HG03460 (cell line): ENCODE measurements around the gene ANKS1B.
"Not testable (repeated sequence)": the region's sequence is repeated elsewhere in the genome, so short reads cannot be mapped to it uniquely, and the experiment has no call there.

ENCODE experiments used
- ATAC-seq: cut with Tn5 transposase; IDR thresholded peaks from one replicate; pipeline ENCODE4 v1.9.1; 2021; ENCODE audit not compliant: unreplicated experiment

The ANKS1B gene

GRCh38 chr12:99034201-99034600 lies 950.5 kb downstream of the ANKS1B start:
- ATAC-seq = not testable (repeated sequence)

DNA sequence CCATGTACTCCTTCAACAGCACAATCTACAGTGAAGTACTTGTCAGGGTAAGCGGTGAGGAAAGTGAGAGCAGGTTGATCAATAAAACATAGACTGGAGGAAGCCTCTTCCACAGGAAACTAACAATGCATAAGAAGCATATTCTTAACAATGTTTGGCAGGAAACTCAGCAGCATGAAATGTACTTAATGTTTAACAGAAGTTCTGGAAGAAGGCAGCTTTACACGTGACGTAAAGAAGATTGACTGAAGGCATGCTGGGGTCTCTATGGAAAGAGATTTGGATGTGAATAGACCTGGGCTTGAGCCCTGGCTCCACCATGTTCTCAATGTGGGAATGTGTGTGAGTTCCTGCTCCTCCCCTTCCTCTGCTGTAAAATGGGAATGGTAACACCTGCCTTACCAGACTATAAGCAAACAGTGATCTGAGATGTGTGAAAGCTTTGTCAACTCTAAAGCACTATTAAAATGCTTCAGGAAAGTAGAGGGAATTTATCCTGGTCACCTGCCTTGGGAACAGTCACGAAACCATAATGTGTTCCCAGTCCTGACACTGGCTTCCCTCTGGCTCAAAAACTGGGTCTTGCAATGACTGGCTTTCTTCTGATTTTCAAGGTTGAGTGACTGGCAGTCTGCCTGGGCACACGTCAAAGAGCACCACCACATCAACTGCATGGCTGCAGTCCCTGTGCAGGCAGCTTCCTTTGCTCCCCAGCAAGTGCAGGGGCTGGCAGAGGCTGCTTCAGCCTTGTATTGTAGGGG lies 955.0 kb downstream of the ANKS1B start:
- ATAC-seq = no peak

DNA sequence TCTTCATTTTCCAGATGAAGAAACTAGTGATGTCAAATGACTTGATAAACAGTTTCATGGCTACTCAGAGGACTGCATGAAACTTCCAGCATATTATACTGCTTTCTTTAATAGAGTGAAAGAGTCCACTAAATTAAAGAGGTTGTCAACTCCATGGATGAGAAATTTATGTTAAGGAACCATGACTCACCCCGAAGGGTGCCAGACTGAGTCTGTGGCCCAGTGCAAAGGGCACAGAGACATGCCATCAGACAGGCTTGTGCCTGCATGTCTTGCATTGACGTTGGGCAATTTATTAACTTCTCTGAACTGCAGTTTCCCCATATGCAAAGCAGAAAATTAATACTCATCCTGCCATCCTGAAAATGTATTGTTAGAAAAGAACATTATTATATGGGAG lies 957.3 kb downstream of the ANKS1B start:
- no peak for ATAC-seq

- no peak for ATAC-seq
Measured at GRCh38 chr12:99027055-99027393, 957.7 kb downstream of the ANKS1B start.

DNA sequence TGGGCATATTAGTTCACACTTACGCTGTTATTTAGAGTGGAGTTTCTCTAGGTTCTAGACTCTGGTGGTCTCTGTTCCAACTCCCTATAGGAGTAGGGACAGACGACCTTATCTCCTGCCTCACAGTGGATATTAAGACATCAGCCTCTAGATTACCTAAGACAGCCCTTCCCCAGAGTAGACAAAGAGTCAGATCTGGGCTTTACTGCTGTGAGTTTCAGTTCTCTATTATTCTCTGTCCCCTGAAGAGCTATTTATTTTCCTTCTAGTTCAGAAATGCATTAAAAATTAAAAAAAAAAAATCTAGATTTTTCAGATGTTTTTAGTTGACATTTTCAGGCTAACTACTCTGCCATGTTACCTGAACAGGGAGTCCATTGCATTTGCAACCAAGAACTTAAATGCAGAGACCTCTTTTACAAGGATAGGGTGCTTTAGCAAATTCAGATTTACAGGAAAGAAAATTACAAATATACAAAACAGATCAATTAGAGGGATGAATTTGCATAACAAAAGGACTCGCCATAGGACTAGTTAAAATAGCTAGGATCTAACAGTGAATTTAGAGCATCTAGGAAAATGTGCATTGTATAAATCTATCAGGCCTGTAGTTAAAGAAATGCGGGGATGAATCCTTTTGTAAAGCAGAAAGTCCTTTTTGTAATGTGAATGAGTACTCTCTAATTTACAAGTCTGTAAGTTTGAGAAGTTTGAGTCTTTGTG lies 958.2 kb downstream of the ANKS1B start:
- ATAC-seq = no peak

GRCh38 chr12:99024870-99025269 lies 959.9 kb downstream of the ANKS1B start:
- no peak for ATAC-seq

DNA sequence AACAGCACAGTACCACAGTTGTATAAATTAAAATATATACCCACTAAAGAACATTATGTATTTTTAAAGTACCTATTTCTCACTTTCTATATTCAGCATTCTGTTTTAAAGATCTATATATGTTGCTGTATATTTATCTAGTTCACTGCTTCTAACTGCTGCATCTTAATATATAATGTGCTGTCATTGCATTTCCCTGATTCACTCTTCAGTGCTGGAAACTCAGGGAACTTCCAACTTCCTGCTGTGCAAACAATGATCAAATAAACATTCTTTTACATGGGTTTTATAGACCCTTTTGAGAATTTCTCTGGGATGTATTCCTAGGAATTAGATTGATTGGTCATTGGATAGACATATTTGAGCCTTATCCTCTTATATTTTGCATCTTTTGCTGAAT lies 960.5 kb downstream of the ANKS1B start:
- no peak for ATAC-seq

DNA sequence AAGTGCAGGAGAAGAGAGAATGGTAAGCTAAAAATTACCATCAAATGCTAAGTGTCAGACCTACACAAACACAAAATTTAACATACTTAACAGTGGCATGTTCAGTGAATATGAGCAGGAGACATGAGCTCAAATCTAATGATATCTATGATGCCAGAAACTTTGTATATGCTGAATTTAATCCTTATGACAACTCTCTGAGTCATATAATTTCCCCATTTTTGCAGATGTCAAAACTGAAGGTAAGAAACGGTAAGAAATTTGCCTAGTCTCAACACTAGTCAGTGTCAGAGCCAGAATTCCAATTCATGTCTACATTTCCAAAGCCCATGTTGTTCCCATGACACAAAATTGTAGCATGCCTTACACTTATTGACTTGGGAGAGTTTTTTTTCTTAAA lies 963.9 kb downstream of the ANKS1B start:
- no peak for ATAC-seq

GRCh38 chr12:99019798-99020197 lies 964.9 kb downstream of the ANKS1B start:
- no peak for ATAC-seq

GRCh38 chr12:99017971-99018370 lies 966.8 kb downstream of the ANKS1B start:
- no peak for ATAC-seq

DNA sequence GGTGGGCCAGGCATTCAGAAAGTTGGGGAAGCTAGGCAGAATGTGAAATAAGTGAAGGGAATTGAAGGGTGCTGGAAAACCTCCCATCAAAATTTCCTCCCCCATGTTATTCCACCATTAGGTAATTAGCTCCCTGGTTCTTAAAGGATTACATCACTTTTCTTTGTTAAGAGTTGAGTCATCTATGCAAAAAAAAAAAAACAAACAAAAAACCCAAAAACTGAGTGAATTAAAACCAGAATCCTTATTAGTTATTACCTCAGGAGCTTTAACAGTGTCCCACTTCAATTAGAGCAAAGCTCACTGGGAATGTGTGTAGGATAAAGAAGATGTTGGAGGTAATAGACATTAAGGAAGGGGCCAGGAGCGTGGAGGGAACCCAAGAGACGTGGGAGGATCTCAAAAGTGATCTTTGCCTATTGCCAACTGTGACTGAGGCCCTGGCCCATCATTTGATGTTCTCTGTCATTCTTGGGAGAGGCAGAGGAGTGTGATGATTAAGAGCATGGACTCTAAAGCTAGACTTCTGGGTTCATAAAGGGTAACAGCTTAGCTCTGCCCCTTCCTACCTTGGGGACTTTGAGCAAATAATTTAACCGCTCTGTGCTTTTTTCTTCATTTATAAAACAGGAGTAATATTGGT lies 975.0 kb downstream of the ANKS1B start:
- ATAC-seq = no peak

DNA sequence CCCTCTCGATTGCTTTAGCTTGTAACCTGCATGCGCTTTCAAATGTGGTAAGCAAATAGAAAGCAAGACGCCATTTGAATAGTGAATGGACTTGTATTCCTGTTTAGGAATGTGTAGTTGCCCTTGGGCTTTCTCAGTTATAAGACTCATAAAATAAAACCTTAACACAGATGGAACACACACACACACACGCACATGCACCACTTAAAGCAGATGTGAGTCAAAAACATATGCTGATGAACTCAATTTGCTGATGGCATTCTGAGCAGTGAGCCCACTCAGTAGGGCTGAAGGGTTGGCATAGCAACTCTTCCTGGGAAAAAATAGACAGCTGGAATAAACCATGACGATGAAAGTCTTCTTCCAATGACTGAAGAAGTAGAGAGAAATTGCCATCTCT lies 979.1 kb downstream of the ANKS1B start:
- ATAC-seq = no peak

DNA sequence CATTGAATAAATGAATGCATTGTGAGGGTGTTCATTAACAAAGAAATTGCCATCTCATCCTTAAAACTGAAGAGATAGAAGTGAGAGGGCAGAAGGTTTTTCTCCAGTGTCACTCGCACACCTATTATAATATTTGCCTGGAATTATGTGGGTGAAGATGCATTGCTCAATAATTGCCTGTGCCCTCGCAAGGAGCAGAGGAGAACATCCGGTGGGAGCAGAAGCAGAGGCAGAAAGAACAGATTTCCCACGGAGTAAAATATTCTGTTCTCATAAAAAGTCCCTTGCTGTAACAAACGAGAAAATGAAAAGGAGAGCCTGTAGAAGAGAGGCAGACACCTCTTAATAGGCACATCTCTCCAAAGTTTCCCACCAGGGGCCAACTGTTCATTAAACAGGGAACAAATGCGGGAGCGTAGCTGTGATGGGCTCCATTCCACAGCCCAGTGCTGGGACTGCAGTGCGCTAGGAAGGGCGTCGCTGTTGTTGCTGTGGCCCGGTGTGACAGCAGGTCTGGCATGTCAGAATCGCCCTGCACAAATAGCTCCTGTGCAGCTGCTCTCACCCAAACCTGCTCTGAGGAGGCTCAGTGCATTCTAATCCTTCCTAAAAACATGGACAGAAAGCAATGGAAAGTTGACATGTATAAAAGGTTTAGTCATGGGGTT lies 979.8 kb downstream of the ANKS1B start:
- no peak for ATAC-seq

DNA sequence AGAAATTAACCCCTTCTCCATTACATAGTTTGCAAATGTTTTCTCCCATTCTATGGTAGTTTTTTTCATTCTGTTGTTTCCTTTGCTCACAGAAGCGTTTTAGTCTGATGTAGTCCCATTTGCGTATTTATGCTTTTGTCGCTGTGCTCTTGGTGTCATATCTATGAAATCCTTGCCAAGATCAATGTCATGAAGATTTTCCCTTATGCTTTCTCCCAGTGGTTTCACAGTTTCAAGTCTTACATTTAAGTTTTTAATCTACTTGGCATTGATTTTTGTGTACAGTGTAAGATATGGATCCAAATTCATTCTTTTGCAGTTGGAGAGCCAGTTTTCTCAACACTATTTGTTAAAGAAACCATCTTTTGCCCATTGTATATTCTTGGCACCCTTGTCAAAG lies 982.0 kb downstream of the ANKS1B start:
- ATAC-seq = no peak

- no peak for ATAC-seq
Measured at GRCh38 chr12:99002156-99002555, 982.6 kb downstream of the ANKS1B start.

GRCh38 chr12:98999559-98999958 lies 985.2 kb downstream of the ANKS1B start:
- ATAC-seq = no peak

DNA sequence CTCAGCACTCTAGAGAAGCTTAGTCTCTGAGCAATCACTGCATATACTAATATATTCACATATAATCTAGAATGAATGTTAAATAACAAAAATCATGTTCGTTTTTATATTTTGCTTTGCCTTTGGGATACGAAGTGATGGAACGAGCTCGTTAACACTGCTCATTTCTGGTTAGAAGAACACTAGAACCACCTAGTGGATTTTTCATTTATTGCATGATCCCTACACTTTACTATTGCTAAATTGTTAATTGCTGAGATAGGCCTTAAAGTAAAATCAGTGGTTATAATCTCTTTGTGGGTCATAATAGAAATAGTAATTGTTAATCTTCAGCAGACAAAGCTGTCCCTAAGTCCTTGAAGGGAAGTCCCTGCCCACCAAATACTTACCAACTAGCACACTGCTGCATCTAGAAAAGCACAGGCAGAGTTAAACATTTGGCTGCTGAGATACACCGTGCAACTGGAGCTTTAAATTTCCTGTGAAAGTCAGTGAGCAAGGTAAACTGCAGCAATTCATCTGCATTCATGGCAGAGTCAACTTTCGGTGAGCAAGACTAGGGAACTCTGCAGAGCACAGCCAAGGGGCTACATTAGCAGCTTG lies 985.9 kb downstream of the ANKS1B start:
- peak; percentile 88 for ATAC-seq

DNA sequence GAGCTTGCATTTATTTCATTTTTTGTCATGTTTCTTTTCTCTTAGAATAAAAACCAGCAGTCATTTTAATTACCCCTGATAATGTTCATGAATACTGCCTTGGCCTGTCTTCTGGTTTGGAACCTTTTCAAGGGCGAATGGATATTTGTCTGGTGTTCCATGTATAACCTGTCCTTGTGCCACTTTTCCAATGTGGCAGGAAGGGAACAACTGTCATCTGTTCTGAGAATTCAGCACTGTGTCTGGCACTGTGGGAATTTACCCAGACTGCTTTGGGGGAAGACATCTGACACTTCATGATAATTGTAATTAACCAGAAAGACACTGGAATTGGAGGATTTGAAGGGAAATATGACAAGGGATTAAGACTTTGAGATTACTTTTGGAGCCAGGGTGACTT lies 986.8 kb downstream of the ANKS1B start:
- ATAC-seq = no peak

DNA sequence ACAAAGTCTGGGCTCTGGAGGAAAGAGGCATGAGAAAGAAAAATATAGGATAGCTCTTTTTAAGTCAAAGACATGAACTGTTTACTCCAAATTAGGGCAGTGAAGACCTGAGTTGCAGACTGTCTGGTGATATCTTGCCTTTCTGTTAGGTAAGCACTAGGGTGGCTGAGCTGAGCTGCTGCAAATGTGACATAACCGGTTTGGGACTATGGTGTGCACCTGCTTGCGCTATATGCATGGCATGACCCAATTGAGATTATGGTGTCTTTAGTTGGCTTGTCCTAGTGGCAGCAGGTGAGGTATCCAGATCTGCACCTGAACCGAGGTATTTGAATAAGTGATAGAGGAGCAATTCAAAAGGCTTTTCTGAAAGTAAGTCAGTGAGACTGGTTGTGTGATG lies 994.1 kb downstream of the ANKS1B start:
- no peak for ATAC-seq

DNA sequence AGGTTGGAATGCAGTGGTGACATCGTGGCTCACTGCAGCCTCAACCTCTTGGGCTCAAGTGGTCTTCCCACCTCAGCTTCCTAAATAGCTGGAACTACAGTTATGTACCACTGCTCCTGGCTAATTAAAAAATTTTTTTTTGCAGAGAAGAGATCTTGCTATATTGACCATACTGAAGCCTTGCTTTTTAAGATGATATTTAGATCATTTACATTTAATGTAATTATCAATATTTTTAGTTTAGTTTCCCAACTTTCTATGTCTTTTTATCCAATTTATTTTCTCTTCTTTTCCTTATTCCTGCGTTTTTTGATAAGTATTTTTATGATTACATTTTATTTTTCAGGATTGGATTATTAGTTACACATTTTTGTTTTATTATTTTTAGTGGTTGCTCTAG lies 999.6 kb downstream of the ANKS1B start:
- ATAC-seq = no peak

- no peak for ATAC-seq
Measured at GRCh38 chr12:98983647-98984046, 1001.1 kb downstream of the ANKS1B start.
